ENCODE results near the gene RFT1.

RFT1 gene

GRCh38 chr3:53113293-53114010 lies 16.8 kb downstream of the RFT1 start:
- H2AFZ ChIP-seq (ENCODE audit: low read depth, low read length) = no peak overlapping the region
- no peak for TF ChIP-seq EZH2phosphoT487 (IDR thresholded peaks at IDR 0.05; ENCODE audit: low read depth)
- TF ChIP-seq, protein P1, sequence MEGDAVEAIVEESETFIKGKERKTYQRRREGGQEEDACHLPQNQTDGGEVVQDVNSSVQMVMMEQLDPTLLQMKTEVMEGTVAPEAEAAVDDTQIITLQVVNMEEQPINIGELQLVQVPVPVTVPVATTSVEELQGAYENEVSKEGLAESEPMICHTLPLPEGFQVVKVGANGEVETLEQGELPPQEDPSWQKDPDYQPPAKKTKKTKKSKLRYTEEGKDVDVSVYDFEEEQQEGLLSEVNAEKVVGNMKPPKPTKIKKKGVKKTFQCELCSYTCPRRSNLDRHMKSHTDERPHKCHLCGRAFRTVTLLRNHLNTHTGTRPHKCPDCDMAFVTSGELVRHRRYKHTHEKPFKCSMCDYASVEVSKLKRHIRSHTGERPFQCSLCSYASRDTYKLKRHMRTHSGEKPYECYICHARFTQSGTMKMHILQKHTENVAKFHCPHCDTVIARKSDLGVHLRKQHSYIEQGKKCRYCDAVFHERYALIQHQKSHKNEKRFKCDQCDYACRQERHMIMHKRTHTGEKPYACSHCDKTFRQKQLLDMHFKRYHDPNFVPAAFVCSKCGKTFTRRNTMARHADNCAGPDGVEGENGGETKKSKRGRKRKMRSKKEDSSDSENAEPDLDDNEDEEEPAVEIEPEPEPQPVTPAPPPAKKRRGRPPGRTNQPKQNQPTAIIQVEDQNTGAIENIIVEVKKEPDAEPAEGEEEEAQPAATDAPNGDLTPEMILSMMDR (IDR thresholded peaks at IDR 0.05; ENCODE audit: low read depth, low read length) = no peak
- no peaks in the 10 kb centered on the region for H3K79me2 ChIP-seq (ENCODE audit: low read length)

DNA sequence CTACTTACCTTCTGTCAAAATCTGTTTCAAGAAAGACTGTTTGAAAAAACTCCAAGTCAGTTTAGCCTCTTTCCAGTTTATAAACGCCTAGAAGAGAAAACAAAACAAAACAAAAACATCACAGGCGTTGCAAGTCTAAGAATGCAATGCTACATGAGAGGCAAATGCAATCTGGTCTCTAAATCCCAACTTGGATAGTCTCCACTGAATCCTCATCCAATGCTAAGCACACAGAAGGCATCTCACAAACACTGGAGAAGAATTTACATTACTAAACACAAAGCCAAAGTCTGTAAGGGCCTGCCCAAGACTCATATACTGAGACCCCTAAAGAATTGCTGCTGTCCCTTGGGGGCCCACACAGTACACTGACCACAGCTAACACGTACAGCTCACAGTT lies 18.4 kb downstream of the RFT1 start:
- Histone ChIP-seq H3K4me1 (ENCODE audit: low read length) (no peaks in the 10 kb centered on the region), H4K20me1 (ENCODE audit: insufficient read depth, low read length) (no peaks in the 10 kb centered on the region), H3K27me3 (ENCODE audit: low read depth, low read length) (no peaks in the 10 kb centered on the region), H3K79me2 (ENCODE audit: low read length) (no peaks in the 10 kb centered on the region), H3K4me3 (ENCODE audit: low read length) (no peak overlapping the region), H3K27ac (ENCODE audit: low read length) (no peak overlapping the region), H3K36me3 (replicated peaks; ENCODE audit: low read depth, low read length) (peaks cover 29% of the 10 kb centered on the region), H3K9ac (ENCODE audit: low read length) (no peak overlapping the region), H2AFZ (ENCODE audit: low read depth, low read length) (no peak overlapping the region), H3K9me3 (ENCODE audit: insufficient read depth, low read length) (no peaks in the 10 kb centered on the region), H3K4me2 (ENCODE audit: low read length) (no peak overlapping the region)
- TF ChIP-seq, protein P1 (IDR thresholded peaks at IDR 0.05; ENCODE audit: low read depth, low read length) = no peak
- TF ChIP-seq EZH2phosphoT487 (IDR thresholded peaks at IDR 0.05; ENCODE audit: low read depth) = no peak

More at GRCh38 chr3:53113293-53114010, 16.8 kb downstream of the RFT1 start:
- no peaks in the 10 kb centered on the region for H3K27me3 ChIP-seq (ENCODE audit: low read depth, low read length)
- no peak overlapping the region for H3K9ac ChIP-seq (ENCODE audit: low read length)
- H3K4me3 ChIP-seq (ENCODE audit: low read length) = no peak overlapping the region
- H4K20me1 ChIP-seq (ENCODE audit: insufficient read depth, low read length) = no peaks in the 10 kb centered on the region
- H3K4me2 ChIP-seq (ENCODE audit: low read length) = no peak overlapping the region
- H3K27ac ChIP-seq (ENCODE audit: low read length) = no peak overlapping the region
- peaks cover 42% of the 10 kb centered on the region for H3K36me3 ChIP-seq (replicated peaks; ENCODE audit: low read depth, low read length)
- H3K4me1 ChIP-seq (ENCODE audit: low read length) = no peaks in the 10 kb centered on the region
- H3K9me3 ChIP-seq (ENCODE audit: insufficient read depth, low read length) = no peaks in the 10 kb centered on the region

- Histone ChIP-seq H3K4me2 (ENCODE audit: low read length) (0 out of 2 replicates have a peak overlapping the region, but pooled peaks have one; percentile 17), H2AFZ (ENCODE audit: low read depth, low read length) (no peak overlapping the region), H3K36me3 (replicated peaks; ENCODE audit: low read depth, low read length) (peaks cover 20% of the 10 kb centered on the region), H3K4me3 (ENCODE audit: low read length) (no peak overlapping the region), H4K20me1 (ENCODE audit: insufficient read depth, low read length) (no peaks in the 10 kb centered on the region), H3K79me2 (ENCODE audit: low read length) (no peaks in the 10 kb centered on the region), H3K27me3 (ENCODE audit: low read depth, low read length) (no peaks in the 10 kb centered on the region), H3K4me1 (ENCODE audit: low read length) (no peaks in the 10 kb centered on the region), H3K27ac (ENCODE audit: low read length) (no peak overlapping the region), H3K9ac (ENCODE audit: low read length) (no peak overlapping the region), H3K9me3 (ENCODE audit: insufficient read depth, low read length) (no peaks in the 10 kb centered on the region)
- TF ChIP-seq EZH2phosphoT487 (IDR thresholded peaks at IDR 0.05; ENCODE audit: low read depth) = no peak
- TF ChIP-seq, protein P1 (IDR thresholded peaks at IDR 0.05; ENCODE audit: low read depth, low read length) = peak; percentile 72
Observed at GRCh38 chr3:53109891-53110771, 20.1 kb downstream of the RFT1 start.

- H3K9me3 ChIP-seq (ENCODE audit: insufficient read depth, low read length) = no peaks in the 10 kb centered on the region
- H2AFZ ChIP-seq (ENCODE audit: low read depth, low read length) = no peak overlapping the region
- H3K27me3 ChIP-seq (ENCODE audit: low read depth, low read length) = no peaks in the 10 kb centered on the region
- H3K9ac ChIP-seq (ENCODE audit: low read length) = no peak overlapping the region
- H3K36me3 ChIP-seq (replicated peaks; ENCODE audit: low read depth, low read length) = peaks cover 25% of the 10 kb centered on the region
- H3K4me1 ChIP-seq (ENCODE audit: low read length) = no peaks in the 10 kb centered on the region
- TF ChIP-seq, protein P1 (IDR thresholded peaks at IDR 0.05; ENCODE audit: low read depth, low read length) = no peak
- TF ChIP-seq EZH2phosphoT487 (IDR thresholded peaks at IDR 0.05; ENCODE audit: low read depth) = no peak
- H3K27ac ChIP-seq (ENCODE audit: low read length) = no peak overlapping the region
- no peak overlapping the region for H3K4me3 ChIP-seq (ENCODE audit: low read length)
- H3K4me2 ChIP-seq (ENCODE audit: low read length) = no peak overlapping the region
- H3K79me2 ChIP-seq (ENCODE audit: low read length) = no peaks in the 10 kb centered on the region
- H4K20me1 ChIP-seq (ENCODE audit: insufficient read depth, low read length) = no peaks in the 10 kb centered on the region
Observed at GRCh38 chr3:53109190-53109589, 21.0 kb downstream of the RFT1 start.

Data from OCI-LY3 (cell line).